Measurements from ENCODE around the gene CD151.
A peak's percentile ranks its signal among the peaks of the same experiment; 100 is the strongest.

CD151 gene

GRCh38 chr11:843818-844692, 11.3 kb downstream of the CD151 start:
- peak; percentile 96 for DNase-seq

GRCh38 chr11:844693-845644, 12.2 kb downstream of the CD151 start:
- peak; percentile 87 for DNase-seq

GRCh38 chr11:845872-846495, 13.2 kb downstream of the CD151 start:
- no peak for DNase-seq

- no peak for DNase-seq
These were observed 13.8 kb downstream of the CD151 start for GRCh38 chr11:846496-847098.

GRCh38 chr11:847876-848275, 15.1 kb downstream of the CD151 start:
- DNase-seq, result no peak

GRCh38 chr11:848380-848931, 15.7 kb downstream of the CD151 start:
- DNase-seq, result no peak

- DNase-seq, result no peak
These were observed 16.5 kb downstream of the CD151 start for GRCh38 chr11:849104-849824.

GRCh38 chr11:849951-850774, 17.4 kb downstream of the CD151 start:
- DNase-seq, result no peak

GRCh38 chr11:850775-851763, 18.3 kb downstream of the CD151 start:
- DNase-seq, result no peak

- DNase-seq, result no peak
These were observed 20.0 kb downstream of the CD151 start for GRCh38 chr11:852762-853161.

- no peak for DNase-seq
These were observed 21.1 kb downstream of the CD151 start for GRCh38 chr11:853682-854448.

- DNase-seq, result no peak
These were observed 22.0 kb downstream of the CD151 start for GRCh38 chr11:854601-855329.

- no peak for DNase-seq
These were observed 22.6 kb downstream of the CD151 start for GRCh38 chr11:855330-855674.

- no peak for DNase-seq
These were observed 23.0 kb downstream of the CD151 start for GRCh38 chr11:855796-856195.

- DNase-seq, result no peak
These were observed 23.6 kb downstream of the CD151 start for GRCh38 chr11:856397-856796.

- no peak for DNase-seq
These were observed 25.5 kb downstream of the CD151 start for GRCh38 chr11:858053-858761.

- no peak for DNase-seq
These were observed 26.1 kb downstream of the CD151 start for GRCh38 chr11:858762-859339.

Data from fibroblast of skin of right quadriceps (primary cell).